HepG2 (cell line): ENCODE measurements around the gene TTLL4. TPM values are rescaled to one million over a fixed set of nuclear protein-coding genes. Genes with fewer than 3 reads are reported as not detected.

Experiments
- ATAC-seq: fragments of 200-7000 bp; cut with Tn5 transposase; 3 replicates; pipeline ENCODE4 v1.9.1; 2020; ENCODE audit warnings: mild to moderate bottlenecking, moderate library complexity
- BruUV-seq: library from RNA; stranded (reverse); fragments of 400-500 nt; replicated peaks from 2 replicates; lab custom pipeline; 2021; lab: Mats Ljungman, UMichigan
- CTCF ChIA-PET: fragments of 300-600 bp; formaldehyde crosslinking; extraction: SDS; loops from one replicate; lab custom pipeline; 2021; ENCODE audit warnings: low total read pairs, inconsistent platforms, low intra/inter-chr PET ratio; lab: Yijun Ruan, JAX
- POLR2A ChIA-PET: fragments of 350-600 bp; sonication (Branson Sonifier 250); formaldehyde crosslinking; loops from one replicate; lab custom pipeline; 2020; ENCODE audit warnings: antibody characterized with exemption, inconsistent platforms; lab: Yijun Ruan, JAX
- DNase-seq: peaks from one replicate; pipeline ENCODE4 v3.0.0-alpha.2; 2015; ENCODE audit warnings: low spot score
- FAIRE-seq: peaks from 3 replicates; lab custom pipeline; 2011; peaks lifted over from hg19 to GRCh38; lab: Jason Lieb, UNC
- H2AFZ ChIP-seq: one replicate; pipeline ENCODE4 v1.6.1; 2011; ENCODE audit warnings: low read length, inconsistent platforms
- H3K27ac ChIP-seq: fragments of 300-600 bp; 3 replicates; pipeline ENCODE4 v1.8.0; 2011; ENCODE audit warnings: mixed run types, mild to moderate bottlenecking, mixed read lengths, low read length, inconsistent platforms; ENCODE audit not compliant: insufficient read depth; ENCODE audit errors: extremely low read length
- H3K27me3 ChIP-seq, 2 experiments: fragments of 200-600 bp in 1 of 2; 2 replicates in 1 of 2; 3 replicates in 1 of 2; pipeline versions ENCODE4 v1.6.0 to v1.8.0; 2011; ENCODE audit warnings: low read length in 2 of 2, mild to moderate bottlenecking in 2 of 2, moderate library complexity in 2 of 2, inconsistent platforms in 1 of 2; ENCODE audit not compliant: insufficient read depth in 2 of 2, control insufficient read depth in 1 of 2
- H3K36me3 ChIP-seq, 2 experiments: fragments of 200-600 bp in 1 of 2; replicated peaks in 1 of 2; 2 replicates in 1 of 2; 3 replicates in 1 of 2; pipeline versions ENCODE4 v1.5.1 to v1.8.0; 2011; ENCODE audit warnings: low read length in 2 of 2, inconsistent platforms in 1 of 2; ENCODE audit not compliant: insufficient read depth in 2 of 2, control insufficient read depth in 1 of 2
- H3K4me1 ChIP-seq: 2 replicates; pipeline ENCODE4 v1.5.1; 2012; ENCODE audit warnings: low read length, inconsistent platforms; ENCODE audit not compliant: insufficient read depth
- H3K4me2 ChIP-seq: 2 replicates; pipeline ENCODE4 v1.6.0; 2011; ENCODE audit warnings: low read depth, low read length, inconsistent platforms
- H3K4me3 ChIP-seq, 3 experiments: fragments of 200-600 bp in 1 of 3; sonication (generic), shearing (Covaris generic) in 1 of 3; replicated peaks in 1 of 3; 2 replicates each; pipeline ENCODE4 v1.5.1; 2011 to 2016; ENCODE audit warnings: low read length in 3 of 3, inconsistent platforms in 2 of 3, low read depth in 2 of 3, mild to moderate bottlenecking in 2 of 3, control low read depth in 1 of 3, mixed read lengths in 1 of 3; ENCODE audit not compliant: insufficient read depth in 1 of 3
- H3K79me2 ChIP-seq: one replicate; pipeline ENCODE4 v1.6.1; 2011; ENCODE audit warnings: low read length, inconsistent platforms; ENCODE audit not compliant: insufficient read depth
- H3K9ac ChIP-seq: 2 replicates; pipeline ENCODE4 v1.6.0; 2011; ENCODE audit warnings: mild to moderate bottlenecking, low read depth, low read length, inconsistent platforms; ENCODE audit not compliant: insufficient read depth
- H3K9me3 ChIP-seq: 2 replicates; pipeline ENCODE4 v1.5.1; 2012; ENCODE audit warnings: mild to moderate bottlenecking, low read length
- H4K20me1 ChIP-seq: 2 replicates; pipeline ENCODE4 v1.6.0; 2011; ENCODE audit warnings: inconsistent platforms, mild to moderate bottlenecking, low read length, moderate library complexity; ENCODE audit not compliant: insufficient read depth
- AFF4 ChIP-seq: sonication (generic); formaldehyde crosslinking; IDR thresholded peaks from 2 replicates; pipeline ENCODE4 v1.4.0; 2020; ENCODE audit warnings: missing genetic modification reagents
- HNRNPLL ChIP-seq: fragments of 200-400 bp; formaldehyde crosslinking; IDR thresholded peaks from 2 replicates; pipeline ENCODE4 v1.6.1; 2017; ENCODE audit warnings: mild to moderate bottlenecking, low read depth, low read length; ENCODE audit not compliant: poor library complexity, severe bottlenecking
- NCOA5 ChIP-seq: sonication (generic); formaldehyde crosslinking; IDR thresholded peaks from 2 replicates; pipeline ENCODE4 v1.4.0; 2020; ENCODE audit warnings: missing genetic modification reagents
- NFE2L1 ChIP-seq: sonication (generic); formaldehyde crosslinking; IDR thresholded peaks from 2 replicates; pipeline ENCODE4 v1.4.0; 2020; ENCODE audit warnings: missing genetic modification reagents, mild to moderate bottlenecking, borderline replicate concordance
- NR2F6 ChIP-seq, 2 experiments: IDR thresholded peaks; 2 replicates each; pipeline ENCODE4 v1.6.1; 2016; ENCODE audit warnings: antibody characterized with exemption in 1 of 2, mild to moderate bottlenecking in 1 of 2
- SNAPC2 ChIP-seq: sonication (generic); formaldehyde crosslinking; IDR thresholded peaks from 2 replicates; pipeline ENCODE4 v1.8.1; 2022; ENCODE audit warnings: mild to moderate bottlenecking, missing genetic modification reagents
- ZHX2 ChIP-seq, 2 experiments: sonication (generic) in 1 of 2; formaldehyde crosslinking in 1 of 2; IDR thresholded peaks; 2 replicates each; pipeline versions ENCODE4 v1.6.1 to v1.9.0; 2014 to 2022; ENCODE audit warnings: antibody characterized with exemption in 1 of 2, borderline replicate concordance in 1 of 2, inconsistent platforms in 1 of 2, low read depth in 1 of 2, missing genetic modification reagents in 1 of 2
- ZNF33B ChIP-seq: sonication (generic); formaldehyde crosslinking; IDR thresholded peaks from 2 replicates; pipeline ENCODE4 v1.5.1; 2020; ENCODE audit warnings: mild to moderate bottlenecking, missing genetic modification reagents
- ZNF678 ChIP-seq: sonication (generic); formaldehyde crosslinking; IDR thresholded peaks from 2 replicates; pipeline ENCODE4 v1.4.0; 2020; ENCODE audit warnings: mild to moderate bottlenecking, missing genetic modification reagents
- WGBS: methylation state at CpG from one replicate; pipeline ENCODE4 v1.1.6; 2017; ENCODE audit warnings: low lambda C conversion rate; 5-methylcytosine and 5-hydroxymethylcytosine counted together
- in situ Hi-C: cut with HindIII; loops from 2 replicates; pipeline ENCODE4 v1.10.0; 2017; ENCODE audit warnings: low pct_unique_long_range_greater_than_20kb; ENCODE audit not compliant: extremely low pct_ligation_motif_present
- intact Hi-C: fragments of 100-400 bp; cut with micrococcal nuclease; formaldehyde crosslinking; loops from one replicate; pipeline ENCODE4 v1.10.0; 2022; ENCODE audit not compliant: unreplicated experiment
- polyA plus RNA-seq, 8 experiments: library from polyadenylated mRNA; depleted of rRNA in 3 of 8; stranded (reverse) in 7 of 8; unstranded in 1 of 8; fragments of >200 nt; fragmentation: Illumina TruSeq in 4 of 8; extraction: Trizol in 4 of 8; gene quantifications; 2 replicates each; pipeline versions ENCODE4 v1.2.1 to v1.2.3, GENCODE V29; 2011 to 2016; ENCODE audit warnings: low read depth in 4 of 8, missing spikeins in 1 of 8, mixed read lengths in 1 of 8; ENCODE audit not compliant: insufficient read depth in 1 of 8
- total RNA-seq, 5 experiments: library from RNA; depleted of rRNA; stranded (reverse); fragments of >200 nt; fragmentation: Illumina TruSeq; extraction: Trizol; gene quantifications; 2 replicates each; pipeline ENCODE4 v1.2.3, GENCODE V29; 2016; ENCODE audit warnings: low read depth in 1 of 5
- TF ChIP-seq, protein P1 (sequence below): sonication (generic); formaldehyde crosslinking; IDR thresholded peaks from 2 replicates; pipeline ENCODE4 v1.5.1; 2020; ENCODE audit warnings: mild to moderate bottlenecking, missing genetic modification reagents

TTLL4 gene
- total and polyA plus RNA-seq, 2 of the 13 experiments (the other 11 are each of a cell fraction or from before 2014, with no cell fraction given) = 77.5 to 84.6 TPM

DNA sequence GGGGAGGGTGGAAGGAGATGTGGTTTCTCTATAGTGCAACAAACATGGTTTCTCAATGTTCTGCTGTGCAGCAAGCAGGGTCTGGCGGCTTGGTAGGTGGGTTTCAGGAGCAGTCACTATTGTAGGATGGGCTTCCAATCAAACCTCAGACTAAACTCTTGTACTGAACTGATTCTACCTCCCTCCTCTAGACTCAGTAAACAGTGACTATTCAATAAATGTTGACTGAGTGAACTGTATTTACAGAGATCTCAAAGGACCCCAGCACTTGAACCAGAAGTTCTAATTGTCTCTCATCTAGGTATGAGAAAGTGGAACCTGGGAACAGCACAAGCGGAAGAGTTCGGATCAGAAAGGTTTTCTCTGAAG is 44.5 kb downstream of the TTLL4 start:
- no peaks in the 10 kb centered on the region for H3K27me3 ChIP-seq
- ATAC-seq (peak; percentile 70), DNase-seq (peak; percentile 83), FAIRE-seq (no peak)
- peak overlapping the region; percentile 75 for H3K9ac ChIP-seq
- H3K4me3 ChIP-seq = peak overlapping the region; percentile 2 to 51 (median 37); a peak in 5 of 6 replicates
- no peaks in the 10 kb centered on the region for H3K9me3 ChIP-seq
- ChIA-PET POLR2A (interaction anchor here (0.8 to 8.6 kb wide), 18 partner anchors 9 to 451 kb away, joined by 3 to 218 read pairs (median 5); partner anchors contain the start of genes BCS1L, CYP27A1, RNF25 and STK36), CTCF (interaction anchor here (1.0 kb wide), 1 partner anchor 28 kb away, joined by 4 read pairs; no protein-coding TSS in a partner anchor)
- peaks cover 92% of the 10 kb centered on the region for H3K4me1 ChIP-seq
- H3K79me2 ChIP-seq = no peaks in the 10 kb centered on the region
- in situ Hi-C loops = no loop called here
- 9% methylated on average over 3 of the region's 3 CpGs for WGBS
- H3K4me2 ChIP-seq = peak overlapping the region; percentile 83
- no peak overlapping the region for H2AFZ ChIP-seq
- peaks cover 21 to 41% of the 10 kb centered on the region in 2 experiments for H3K36me3 ChIP-seq
- intact Hi-C loops = loop anchor here (1.0 to 2.0 kb wide), 5 partner anchors 9 to 52 kb away; partner anchors contain the start of genes CYP27A1 and TTLL4
- H3K27ac ChIP-seq = peak overlapping the region; percentile 96
- H4K20me1 ChIP-seq = no peaks in the 10 kb centered on the region
- BruUV-seq = TSS peak; percentile 97
- TF ChIP-seq, protein P1, sequence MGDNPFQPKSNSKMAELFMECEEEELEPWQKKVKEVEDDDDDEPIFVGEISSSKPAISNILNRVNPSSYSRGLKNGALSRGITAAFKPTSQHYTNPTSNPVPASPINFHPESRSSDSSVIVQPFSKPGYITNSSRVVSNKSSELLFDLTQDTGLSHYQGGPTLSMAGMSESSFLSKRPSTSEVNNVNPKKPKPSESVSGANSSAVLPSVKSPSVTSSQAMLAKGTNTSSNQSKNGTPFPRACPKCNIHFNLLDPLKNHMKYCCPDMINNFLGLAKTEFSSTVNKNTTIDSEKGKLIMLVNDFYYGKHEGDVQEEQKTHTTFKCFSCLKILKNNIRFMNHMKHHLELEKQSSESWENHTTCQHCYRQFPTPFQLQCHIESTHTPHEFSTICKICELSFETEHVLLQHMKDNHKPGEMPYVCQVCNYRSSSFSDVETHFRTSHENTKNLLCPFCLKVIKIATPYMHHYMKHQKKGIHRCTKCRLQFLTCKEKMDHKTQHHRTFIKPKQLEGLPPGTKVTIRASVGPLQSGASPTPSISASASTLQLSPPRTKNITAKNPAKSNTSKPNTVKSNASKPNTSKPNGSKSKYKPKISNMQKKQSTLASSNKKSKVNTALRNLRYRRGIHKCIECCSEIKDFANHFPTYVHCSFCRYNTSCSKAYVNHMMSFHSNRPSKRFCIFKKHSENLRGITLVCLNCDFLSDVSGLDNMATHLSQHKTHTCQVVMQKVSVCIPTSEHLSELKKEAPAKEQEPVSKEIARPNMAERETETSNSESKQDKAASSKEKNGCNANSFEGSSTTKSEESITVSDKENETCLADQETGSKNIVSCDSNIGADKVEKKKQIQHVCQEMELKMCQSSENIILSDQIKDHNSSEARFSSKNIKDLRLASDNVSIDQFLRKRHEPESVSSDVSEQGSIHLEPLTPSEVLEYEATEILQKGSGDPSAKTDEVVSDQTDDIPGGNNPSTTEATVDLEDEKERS (CRISPR knock-in tag) = no peak
- TF ChIP-seq ZNF678 (CRISPR knock-in tag) (no peak), ZNF33B (CRISPR knock-in tag) (no peak), NFE2L1 (CRISPR knock-in tag) (no peak), ZHX2 (IDR thresholded peaks at IDR 0.05; ENCODE audit: low read depth) (no peak), ZHX2 (CRISPR knock-in tag; IDR thresholded peaks at IDR 0.05; ENCODE audit: borderline replicate concordance) (no peak), HNRNPLL (no peak), SNAPC2 (CRISPR knock-in tag) (0 out of 2 replicates have a peak, but pooled peaks have one; percentile 7), AFF4 (CRISPR knock-in tag) (peak; percentile 22; the same call in 1 of the 2 replicates), NCOA5 (CRISPR knock-in tag) (no peak), NR2F6 (IDR thresholded peaks at IDR 0.05) (no peak), NR2F6 (CRISPR knock-in tag; IDR thresholded peaks at IDR 0.05) (no peak)
